Endodermal cell (in vitro differentiated cells): Measurements from ENCODE around the gene RTL1. TPM values are rescaled to one million over a fixed set of nuclear protein-coding genes. Genes with fewer than 3 reads are reported as not detected.

Experiments
- DNase-seq: peaks from one replicate; pipeline ENCODE4 v3.0.0-alpha.2; 2017
- H3K27ac ChIP-seq: 2 replicates; pipeline ENCODE4 v1.5.1; 2013; ENCODE audit warnings: mild to moderate bottlenecking, low read depth, low read length, moderate library complexity
- H3K27me3 ChIP-seq: 2 replicates; pipeline ENCODE4 v1.6.1; 2013; ENCODE audit warnings: mild to moderate bottlenecking, low read length, moderate library complexity; ENCODE audit not compliant: insufficient read depth, control insufficient read depth, poor library complexity, severe bottlenecking
- H3K36me3 ChIP-seq: 2 replicates; pipeline ENCODE4 v1.7.0; 2013; ENCODE audit warnings: mild to moderate bottlenecking, low read length, moderate library complexity; ENCODE audit not compliant: control insufficient read depth, insufficient read depth
- H3K4me1 ChIP-seq: one replicate; pipeline ENCODE4 v1.7.0; 2013; ENCODE audit warnings: low read length; ENCODE audit not compliant: control insufficient read depth, insufficient read depth
- H3K4me3 ChIP-seq: 2 replicates; pipeline ENCODE4 v1.5.1; 2013; ENCODE audit warnings: mild to moderate bottlenecking, low read length, moderate library complexity
- H3K9ac ChIP-seq: 2 replicates; pipeline ENCODE4 v1.6.1; 2013; ENCODE audit warnings: mild to moderate bottlenecking, low read length, moderate library complexity; ENCODE audit not compliant: poor library complexity, severe bottlenecking; ENCODE audit errors: extremely low read depth
- H3K9me3 ChIP-seq: 2 replicates; pipeline ENCODE4 v1.6.1; 2013; ENCODE audit warnings: mild to moderate bottlenecking, low read length, moderate library complexity; ENCODE audit not compliant: control insufficient read depth
- H3K27ac Mint-ChIP-seq: 2 replicates; pipeline ENCODE4 v1.8.0; 2020; ENCODE audit warnings: mixed read lengths
- H3K27me3 Mint-ChIP-seq: 2 replicates; pipeline ENCODE4 v1.8.0; 2021; ENCODE audit warnings: mild to moderate bottlenecking, mixed read lengths; ENCODE audit not compliant: insufficient read depth
- H3K36me3 Mint-ChIP-seq: 2 replicates; pipeline ENCODE4 v1.8.0; 2020; ENCODE audit warnings: low read depth, mixed read lengths
- H3K4me1 Mint-ChIP-seq: 2 replicates; pipeline ENCODE4 v1.8.0; 2020; ENCODE audit warnings: mixed read lengths
- H3K4me3 Mint-ChIP-seq: 2 replicates; pipeline ENCODE4 v1.8.0; 2020; ENCODE audit warnings: mild to moderate bottlenecking, moderate library complexity, mixed read lengths
- H3K9me3 Mint-ChIP-seq: 2 replicates; pipeline ENCODE4 v1.8.0; 2020; ENCODE audit warnings: mild to moderate bottlenecking, mixed read lengths
- WGBS, 2 experiments: methylation state at CpG; one replicate each; pipeline versions ENCODE4 v1.1.5 to v1.1.7; 2013; ENCODE audit warnings: missing lambda C conversion rate in 2 of 2, mixed read lengths in 1 of 2; ENCODE audit not compliant: insufficient coverage in 1 of 2, insufficient read length in 1 of 2; 5-methylcytosine and 5-hydroxymethylcytosine counted together
- total RNA-seq, 2 donors: library from RNA; stranded (reverse); fragmentation: NEBNext Ultra II Directional in 1 of 2; extraction: Animal tissue kit (Norgen Biotek cat#: 25700) in 1 of 2; gene quantifications; 2 replicates in 1 of 2; 3 replicates in 1 of 2; pipeline ENCODE4 v1.2.1, GENCODE V29; 2021
- TF ChIP-seq, protein P1 (sequence below): fragments of 200-600 bp; sonication (generic); conservative IDR thresholded peaks from 2 replicates; pipeline ENCODE4 v1.5.0; 2021; ENCODE audit warnings: antibody characterized with exemption, mild to moderate bottlenecking

Gene RTL1
- total RNA-seq, 2 donors from 2014 or later: 0.86 to 2.0 TPM

DNA sequence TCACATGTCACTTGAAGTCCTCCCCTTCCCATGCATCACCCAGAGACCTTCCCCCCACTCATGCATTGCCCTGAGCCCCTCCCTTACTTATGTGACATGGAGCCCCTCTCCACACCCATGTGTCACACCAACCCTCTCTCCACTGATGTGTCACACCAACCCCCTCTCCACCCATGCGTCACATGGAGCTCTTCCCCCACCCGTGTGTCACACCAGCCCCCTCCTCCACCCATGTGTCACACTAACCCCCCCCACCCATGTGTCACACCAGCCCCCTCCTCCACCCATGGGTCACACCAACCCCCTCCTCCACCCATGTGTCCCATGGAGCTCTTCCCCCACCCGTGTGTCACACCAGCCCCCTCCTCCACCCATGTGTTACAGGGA is 30.4 kb downstream of the RTL1 start:
- TF ChIP-seq, protein P1, sequence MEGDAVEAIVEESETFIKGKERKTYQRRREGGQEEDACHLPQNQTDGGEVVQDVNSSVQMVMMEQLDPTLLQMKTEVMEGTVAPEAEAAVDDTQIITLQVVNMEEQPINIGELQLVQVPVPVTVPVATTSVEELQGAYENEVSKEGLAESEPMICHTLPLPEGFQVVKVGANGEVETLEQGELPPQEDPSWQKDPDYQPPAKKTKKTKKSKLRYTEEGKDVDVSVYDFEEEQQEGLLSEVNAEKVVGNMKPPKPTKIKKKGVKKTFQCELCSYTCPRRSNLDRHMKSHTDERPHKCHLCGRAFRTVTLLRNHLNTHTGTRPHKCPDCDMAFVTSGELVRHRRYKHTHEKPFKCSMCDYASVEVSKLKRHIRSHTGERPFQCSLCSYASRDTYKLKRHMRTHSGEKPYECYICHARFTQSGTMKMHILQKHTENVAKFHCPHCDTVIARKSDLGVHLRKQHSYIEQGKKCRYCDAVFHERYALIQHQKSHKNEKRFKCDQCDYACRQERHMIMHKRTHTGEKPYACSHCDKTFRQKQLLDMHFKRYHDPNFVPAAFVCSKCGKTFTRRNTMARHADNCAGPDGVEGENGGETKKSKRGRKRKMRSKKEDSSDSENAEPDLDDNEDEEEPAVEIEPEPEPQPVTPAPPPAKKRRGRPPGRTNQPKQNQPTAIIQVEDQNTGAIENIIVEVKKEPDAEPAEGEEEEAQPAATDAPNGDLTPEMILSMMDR: no peak
- H3K9me3 ChIP-seq: no peaks in the 10 kb centered on the region
- Mint-ChIP-seq H3K9me3 (peaks cover 7% of the 10 kb centered on the region), H3K27me3 (peaks cover 16% of the 10 kb centered on the region), H3K27ac (no peak overlapping the region), H3K4me3 (no peak overlapping the region), H3K4me1 (peaks cover 2% of the 10 kb centered on the region), H3K36me3 (no peaks in the 10 kb centered on the region)
- H3K27me3 ChIP-seq: no peaks in the 10 kb centered on the region
- H3K4me1 ChIP-seq: no peaks in the 10 kb centered on the region
- no peak overlapping the region for H3K27ac ChIP-seq
- H3K4me3 ChIP-seq: no peak overlapping the region
- no peak for DNase-seq
- H3K9ac ChIP-seq: no peak overlapping the region
- H3K36me3 ChIP-seq: no peaks in the 10 kb centered on the region
- WGBS, 2 experiments: 49% methylated on average over 3 of the region's 3 CpGs; no CpG with 5 or more reads in 1 of the 2 experiments

DNA sequence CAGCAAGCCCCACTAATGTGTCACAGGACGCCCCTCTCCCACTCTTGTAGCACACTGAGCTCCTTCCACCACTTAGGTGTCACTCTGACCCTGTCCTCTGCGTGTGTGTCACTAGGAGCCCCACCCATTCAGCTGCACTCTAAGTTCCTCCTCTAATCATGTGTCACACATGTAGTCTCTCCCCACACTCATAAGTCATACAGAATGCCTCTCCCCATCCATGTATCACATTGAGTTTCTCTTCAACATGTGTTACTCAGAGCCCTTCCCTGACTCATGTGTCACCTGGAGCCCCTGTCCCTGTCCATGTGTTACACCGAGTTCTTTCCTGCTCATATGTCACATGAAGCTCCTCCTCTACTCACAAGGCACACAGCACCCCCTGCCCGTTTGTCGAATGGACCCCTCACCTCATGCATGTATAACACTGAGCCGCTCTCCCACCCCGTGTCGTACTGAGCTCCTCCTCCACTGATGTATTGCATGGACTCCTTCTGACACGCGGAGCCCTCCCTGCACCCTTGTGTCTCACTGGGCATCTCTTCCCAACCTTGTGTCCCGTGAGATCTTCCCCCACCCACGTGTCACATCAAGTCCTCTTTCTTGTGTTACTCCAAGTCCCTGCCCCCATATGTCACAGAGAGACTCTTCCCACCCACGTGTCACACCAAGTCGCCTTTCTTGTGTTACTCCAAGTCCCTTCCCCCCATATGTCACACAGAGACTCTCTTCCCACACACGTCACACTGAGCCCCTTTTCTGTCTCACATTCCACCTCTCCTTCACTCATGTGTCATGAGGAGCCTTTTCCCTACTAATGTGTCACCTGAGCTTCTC is 31.0 kb downstream of the RTL1 start:
- Histone ChIP-seq H3K27ac (no peak overlapping the region), H3K36me3 (no peaks in the 10 kb centered on the region), H3K4me1 (no peaks in the 10 kb centered on the region), H3K27me3 (no peaks in the 10 kb centered on the region), H3K9ac (no peak overlapping the region), H3K9me3 (no peaks in the 10 kb centered on the region), H3K4me3 (no peak overlapping the region)
- Mint-ChIP-seq H3K9me3 (peaks cover 7% of the 10 kb centered on the region), H3K27ac (no peak overlapping the region), H3K27me3 (peaks cover 16% of the 10 kb centered on the region), H3K4me1 (peaks cover 2% of the 10 kb centered on the region), H3K36me3 (no peaks in the 10 kb centered on the region), H3K4me3 (no peak overlapping the region)
- TF ChIP-seq, protein P1: no peak
- DNase-seq: no peak
- 90 to 92% methylated on average over 14 to 15 of the region's 15 CpGs for WGBS, 2 experiments

DNA sequence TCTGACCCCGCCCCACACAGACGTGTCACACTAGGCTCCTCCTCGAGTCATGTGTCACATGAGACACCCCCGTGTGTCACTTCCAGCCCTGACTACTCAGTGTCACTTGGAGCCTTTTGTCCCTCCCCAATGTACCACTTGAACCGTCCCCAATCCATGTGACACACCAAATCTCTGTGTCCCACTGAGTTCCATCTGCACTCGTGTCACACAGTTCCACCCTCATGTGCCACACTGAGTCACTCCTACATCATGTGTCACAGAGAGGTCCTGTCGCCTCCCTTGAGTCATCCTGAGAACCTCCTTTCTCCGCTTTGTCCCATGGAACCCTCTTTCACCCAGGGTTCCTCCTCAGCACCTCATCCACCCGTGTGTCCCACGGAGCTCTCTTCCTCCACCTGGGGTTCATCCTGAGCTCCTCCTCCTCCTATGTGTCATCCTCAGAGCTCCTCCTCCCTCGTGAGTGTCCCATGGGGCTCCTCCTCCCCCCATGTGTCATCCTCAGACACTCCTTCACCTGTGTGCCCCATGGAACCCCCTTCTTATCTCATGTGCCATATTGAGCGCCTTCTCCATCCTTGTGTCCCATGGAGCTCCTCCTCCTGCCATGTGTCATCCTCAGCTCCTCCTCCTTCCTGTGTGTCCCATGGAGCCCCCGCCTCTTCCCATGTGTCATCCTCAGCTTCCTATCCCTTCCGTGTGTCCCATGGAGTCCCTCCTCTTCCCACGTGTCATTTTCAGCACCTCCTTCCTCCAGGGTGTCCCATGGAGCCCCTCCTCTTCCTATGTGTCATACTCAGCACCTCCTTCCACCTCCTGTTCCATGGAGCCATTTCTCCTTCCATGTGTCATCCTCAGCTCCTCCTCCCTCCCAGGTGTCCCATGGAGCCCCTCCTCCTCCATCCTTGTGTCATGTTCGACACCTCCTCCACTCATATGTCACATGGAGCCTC is 32.0 kb downstream of the RTL1 start:
- H3K27ac Mint-ChIP-seq: no peak overlapping the region
- 89 to 90% methylated on average over 15 to 16 of the region's 16 CpGs for WGBS, 2 experiments

More for the DNA sequence above, 32.0 kb downstream of the RTL1 start:
- no peaks in the 10 kb centered on the region for H3K4me1 ChIP-seq
- H3K27me3 ChIP-seq: no peaks in the 10 kb centered on the region
- Mint-ChIP-seq H3K4me3 (no peak overlapping the region), H3K9me3 (peaks cover 7% of the 10 kb centered on the region), H3K36me3 (no peaks in the 10 kb centered on the region), H3K27me3 (peaks cover 16% of the 10 kb centered on the region), H3K4me1 (no peaks in the 10 kb centered on the region)
- H3K4me3 ChIP-seq: no peak overlapping the region
- H3K27ac ChIP-seq: no peak overlapping the region
- TF ChIP-seq, protein P1: no peak
- H3K9me3 ChIP-seq: no peaks in the 10 kb centered on the region
- no peaks in the 10 kb centered on the region for H3K36me3 ChIP-seq
- DNase-seq: no peak
- no peak overlapping the region for H3K9ac ChIP-seq
